T-cell (primary cell): Measurements from ENCODE around the gene LEMD1. TPM values are rescaled to one million over a fixed set of nuclear protein-coding genes. Genes with fewer than 3 reads are reported as not detected.
"Not testable (repeated sequence)": the region's sequence is repeated elsewhere in the genome, so short reads cannot be mapped to it uniquely, and the experiment has no call there.

Source experiments
- ATAC-seq, 4 experiments: fragments of 200-7000 bp in 3 of 4; fragments of 150-1000 bp in 1 of 4; cut with Tn5 transposase; replicated peaks in 1 of 4; 1 replicate in 3 of 4; 2 replicates in 1 of 4; pipeline ENCODE4 v1.10.0; 2021; ENCODE audit warnings: moderate library complexity in 3 of 4, mild to moderate bottlenecking in 2 of 4, moderate number of reproducible peaks in 1 of 4
- CTCF ChIA-PET, 2 donors: fragments of 300-600 bp; sonication (Branson Sonifier 250); formaldehyde crosslinking; loops; one replicate each; lab custom pipeline; 2022; ENCODE audit warnings: antibody characterized with exemption in 2 of 2; lab: Charles Lee
- POLR2A ChIA-PET, 2 donors: fragments of 300-600 bp; sonication (Branson Sonifier 250); formaldehyde crosslinking; loops; one replicate each; lab custom pipeline; 2022; ENCODE audit warnings: antibody characterized with exemption in 2 of 2; lab: Charles Lee
- DNase-seq, 35 experiments: peaks; one replicate each; pipeline versions ENCODE4 v3.0.0 to v3.0.0-alpha.2; 2013 to 2023
- H3K27ac ChIP-seq: one replicate; pipeline ENCODE4 v1.5.1; 2013; ENCODE audit warnings: low read length
- H3K27me3 ChIP-seq, 2 experiments: replicated peaks in 1 of 2; 1 replicate in 1 of 2; 2 replicates in 1 of 2; pipeline versions ENCODE4 v1.6.1 to v1.7.0; 2013; ENCODE audit warnings: low read length in 1 of 2, mixed read lengths in 1 of 2; ENCODE audit not compliant: control insufficient read depth in 2 of 2, insufficient read depth in 2 of 2; ENCODE audit errors: extremely low read depth in 1 of 2
- H3K36me3 ChIP-seq, 2 donors: 1 replicate in 1 of 2; 2 replicates in 1 of 2; pipeline versions ENCODE4 v1.6.1 to v1.7.0; 2013; ENCODE audit warnings: low read length in 1 of 2; ENCODE audit not compliant: control insufficient read depth in 2 of 2, insufficient read depth in 1 of 2; ENCODE audit errors: extremely low read depth in 1 of 2
- H3K4me1 ChIP-seq, 2 experiments: 1 replicate in 1 of 2; 2 replicates in 1 of 2; pipeline versions ENCODE4 v1.6.1 to v1.7.0; 2013; ENCODE audit warnings: low read length in 2 of 2, mixed read lengths in 1 of 2; ENCODE audit not compliant: insufficient read depth in 2 of 2, control insufficient read depth in 1 of 2; ENCODE audit errors: extremely low read depth in 1 of 2
- H3K4me3 ChIP-seq, 2 donors: 1 replicate in 1 of 2; 2 replicates in 1 of 2; pipeline versions ENCODE4 v1.5.1 to v1.7.0; 2013; ENCODE audit warnings: mild to moderate bottlenecking in 2 of 2, low read length in 1 of 2, moderate library complexity in 1 of 2; ENCODE audit not compliant: control insufficient read depth in 1 of 2; ENCODE audit errors: extremely low read depth in 1 of 2
- H3K9me3 ChIP-seq: 2 replicates; pipeline ENCODE4 v1.7.0; 2013
- H3K27ac Mint-ChIP-seq, 2 donors: one replicate each; pipeline ENCODE4 v1.8.0; 2020 to 2021; ENCODE audit warnings: mild to moderate bottlenecking in 2 of 2, mixed read lengths in 2 of 2
- H3K27me3 Mint-ChIP-seq, 2 donors: one replicate each; pipeline ENCODE4 v1.8.0; 2021 to 2022; ENCODE audit warnings: mixed read lengths in 2 of 2
- H3K36me3 Mint-ChIP-seq: one replicate; pipeline ENCODE4 v1.8.0; 2021; ENCODE audit warnings: mixed read lengths
- H3K4me1 Mint-ChIP-seq, 3 donors: one replicate each; pipeline ENCODE4 v1.8.0; 2020 to 2022; ENCODE audit warnings: mixed read lengths in 3 of 3, mild to moderate bottlenecking in 1 of 3
- H3K4me3 Mint-ChIP-seq, 3 donors: one replicate each; pipeline ENCODE4 v1.8.0; 2020 to 2022; ENCODE audit warnings: mild to moderate bottlenecking in 3 of 3, mixed read lengths in 3 of 3, moderate library complexity in 3 of 3
- H3K9me3 Mint-ChIP-seq, 3 donors: one replicate each; pipeline ENCODE4 v1.8.0; 2020 to 2022; ENCODE audit warnings: mixed read lengths in 3 of 3
- WGBS: methylation state at CpG from one replicate; pipeline ENCODE4 v1.1.5; 2013; ENCODE audit warnings: missing lambda C conversion rate; ENCODE audit not compliant: insufficient coverage; 5-methylcytosine and 5-hydroxymethylcytosine counted together
- total RNA-seq, 35 experiments: library from RNA in 6 of 35; stranded (reverse) in 6 of 35; fragments of 120-200 nt in 1 of 35; gene quantifications; one replicate each; pipeline versions ENCODE4 v1.2.1 to v1.2.4 and lab custom pipeline; 2013 to 2026

Gene LEMD1
- total RNA-seq, 5 donors from 2014 or later (not counting 1 experiment from before 2014, with no cell fraction given) = 0.69 to 0.98 TPM; not detected in 3

GRCh38 chr1:205420938-205421337, 918 bp downstream of the LEMD1 start:
- no peak overlapping the region for H3K27ac ChIP-seq
- peaks cover 4 to 6% of the 10 kb centered on the region in 2 experiments for H3K27me3 ChIP-seq
- Mint-ChIP-seq H3K4me3 (no peak overlapping the region), H3K27me3 (peaks cover 19 to 29% of the 10 kb centered on the region in 2 donors), H3K36me3 (no peaks in the 10 kb centered on the region), H3K27ac (no peak overlapping the region), H3K4me1 (no peaks in the 10 kb centered on the region), H3K9me3 (no peaks in the 10 kb centered on the region)
- DNase-seq (no peak), ATAC-seq (no peak)
- ChIA-PET CTCF (interaction anchor here in 1 of 2 donors (0.6 to 1.0 kb wide), 3 partner anchors 9 to 105 kb away, joined by 3 to 4 read pairs (median 3); no protein-coding TSS in a partner anchor), POLR2A (interaction anchor here in 1 of 2 donors (0.6 kb wide), 2 partner anchors 32 to 62 kb away, joined by 4 to 8 read pairs; no protein-coding TSS in a partner anchor)
- H3K4me3 ChIP-seq = no peak overlapping the region
- WGBS = no CpG with 5 or more reads among the region's 2 CpGs
- H3K9me3 ChIP-seq = no peaks in the 10 kb centered on the region
- no peaks in the 10 kb centered on the region for H3K4me1 ChIP-seq
- H3K36me3 ChIP-seq = no peaks in the 10 kb centered on the region

- peaks cover 10 to 25% of the 10 kb centered on the region in 2 donors for H3K27me3 Mint-ChIP-seq
- no peaks in the 10 kb centered on the region for H3K36me3 ChIP-seq
- DNase-seq = no peak
These were observed 3.8 kb downstream of the LEMD1 start for GRCh38 chr1:205417870-205418635.

GRCh38 chr1:205416322-205416721, 5.5 kb downstream of the LEMD1 start:
- DNase-seq (no peak), ATAC-seq (no peak)
- Histone ChIP-seq H3K36me3 (no peaks in the 10 kb centered on the region), H3K9me3 (no peaks in the 10 kb centered on the region), H3K27me3 (peaks cover 0 to 7% of the 10 kb centered on the region in 2 experiments), H3K4me1 (no peaks in the 10 kb centered on the region), H3K27ac (no peak overlapping the region), H3K4me3 (no peak overlapping the region)
- Mint-ChIP-seq H3K4me3 (no peak overlapping the region), H3K9me3 (no peaks in the 10 kb centered on the region), H3K27ac (no peak overlapping the region), H3K36me3 (no peaks in the 10 kb centered on the region), H3K27me3 (peaks cover 4 to 15% of the 10 kb centered on the region in 2 donors), H3K4me1 (peaks cover 0 to 5% (median 0%) of the 10 kb centered on the region in 3 donors)
- ChIA-PET POLR2A (no interaction called here), CTCF (interaction anchor here in 1 of 2 donors (0.6 to 1.5 kb wide), 3 partner anchors 62 to 91 kb away, joined by 3 to 4 read pairs (median 3); no protein-coding TSS in a partner anchor)
- WGBS = 93% methylated on average over 2 of the region's 2 CpGs

More at GRCh38 chr1:205417870-205418635, 3.8 kb downstream of the LEMD1 start:
- no peaks in the 10 kb centered on the region for H3K4me1 Mint-ChIP-seq
- peaks cover 0 to 7% of the 10 kb centered on the region in 2 experiments for H3K27me3 ChIP-seq
- ATAC-seq = no peak
- WGBS = 77% methylated on average over 8 of the region's 10 CpGs
- H3K36me3 Mint-ChIP-seq = no peaks in the 10 kb centered on the region
- no peak overlapping the region for H3K27ac Mint-ChIP-seq
- H3K9me3 ChIP-seq = no peaks in the 10 kb centered on the region
- H3K4me1 ChIP-seq = no peaks in the 10 kb centered on the region
- no peaks in the 10 kb centered on the region for H3K9me3 Mint-ChIP-seq
- no peak overlapping the region for H3K27ac ChIP-seq
- no peak overlapping the region for H3K4me3 ChIP-seq
- ChIA-PET POLR2A (no interaction called here), CTCF (no interaction called here)
- no peak overlapping the region for H3K4me3 Mint-ChIP-seq

- no peaks in the 10 kb centered on the region for H3K36me3 Mint-ChIP-seq
- ATAC-seq (no peak), DNase-seq (no peak)
- H3K9me3 Mint-ChIP-seq = no peaks in the 10 kb centered on the region
- ChIA-PET POLR2A (no interaction called here), CTCF (interaction anchor here in 1 of 2 donors (0.6 kb wide), 1 partner anchor 23 kb away, joined by 9 read pairs; no protein-coding TSS in a partner anchor)
- Histone ChIP-seq H3K9me3 (no peaks in the 10 kb centered on the region), H3K36me3 (no peaks in the 10 kb centered on the region), H3K27ac (no peak overlapping the region), H3K27me3 (peaks cover 0 to 10% of the 10 kb centered on the region in 2 experiments), H3K4me1 (peaks cover 0 to 8% of the 10 kb centered on the region in 2 experiments), H3K4me3 (no peak overlapping the region)
- H3K27ac Mint-ChIP-seq = no peak overlapping the region
- WGBS = 97% methylated on average over 4 of the region's 5 CpGs
- H3K27me3 Mint-ChIP-seq = peaks cover 8 to 12% of the 10 kb centered on the region in 2 donors
- peaks cover 10 to 18% (median 14%) of the 10 kb centered on the region in 3 donors for H3K4me1 Mint-ChIP-seq
- H3K4me3 Mint-ChIP-seq = no peak overlapping the region
These were observed 11.1 kb downstream of the LEMD1 start for GRCh38 chr1:205410581-205411298.

GRCh38 chr1:205407970-205408369, 13.9 kb downstream of the LEMD1 start:
- ATAC-seq = no peak
- WGBS = 73% methylated on average over 4 of the region's 5 CpGs
- ChIA-PET POLR2A (no interaction called here), CTCF (no interaction called here)
- DNase-seq = no peak
- Mint-ChIP-seq H3K36me3 (peaks cover 2% of the 10 kb centered on the region), H3K9me3 (peaks cover 0 to 4% (median 0%) of the 10 kb centered on the region in 3 donors), H3K27ac (peak overlapping the region in 1 of 2 donors; percentile 9), H3K4me3 (no peak overlapping the region), H3K4me1 (peaks cover 15 to 20% (median 18%) of the 10 kb centered on the region in 3 donors), H3K27me3 (peaks cover 7 to 15% of the 10 kb centered on the region in 2 donors)
- peaks cover 0 to 3% of the 10 kb centered on the region in 2 experiments for H3K27me3 ChIP-seq
- H3K27ac ChIP-seq = no peak overlapping the region
- peaks cover 0 to 8% of the 10 kb centered on the region in 2 experiments for H3K4me1 ChIP-seq
- H3K36me3 ChIP-seq = no peaks in the 10 kb centered on the region
- no peak overlapping the region for H3K4me3 ChIP-seq
- H3K9me3 ChIP-seq = no peaks in the 10 kb centered on the region

GRCh38 chr1:205406252-205406651, 15.6 kb downstream of the LEMD1 start:
- H3K27me3 ChIP-seq, ATAC-seq, H3K36me3 ChIP-seq, H3K36me3 Mint-ChIP-seq, H3K9me3 ChIP-seq, H3K4me1 ChIP-seq, H3K9me3 Mint-ChIP-seq, H3K4me3 ChIP-seq, H3K27ac ChIP-seq, POLR2A ChIA-PET, H3K27ac Mint-ChIP-seq: not testable (repeated sequence)
- DNase-seq = peak in 4 of 35 experiments; percentile 4 to 14 (median 10)
- WGBS = 82% methylated on average over 5 of the region's 12 CpGs
- CTCF ChIA-PET = interaction anchor here in 1 of 2 donors (0.6 to 0.7 kb wide), 2 partner anchors 52 to 109 kb away, joined by 4 to 5 read pairs; no protein-coding TSS in a partner anchor
- peaks cover 12 to 20% (median 15%) of the 10 kb centered on the region in 3 donors for H3K4me1 Mint-ChIP-seq
- H3K27me3 Mint-ChIP-seq = peaks cover 8 to 15% of the 10 kb centered on the region in 2 donors
- peak overlapping the region in 1 of 3 donors; percentile 12 for H3K4me3 Mint-ChIP-seq
